ENCODE measurements around the gene MCF2L.
"Not testable (repeated sequence)": the region's sequence is repeated elsewhere in the genome, so short reads cannot be mapped to it uniquely, and the experiment has no call there.

MCF2L gene

GRCh38 chr13:113072376-113072775, 103.4 kb downstream of the MCF2L start:
- DNase-seq, result no peak

- no peak for DNase-seq
These were observed 104.9 kb downstream of the MCF2L start for GRCh38 chr13:113073942-113074341.

GRCh38 chr13:113074401-113074800, 105.4 kb downstream of the MCF2L start:
- DNase-seq, result no peak

- DNase-seq, result no peak
These were observed 105.9 kb downstream of the MCF2L start for GRCh38 chr13:113074876-113075275.

GRCh38 chr13:113075711-113076110, 106.7 kb downstream of the MCF2L start:
- no peak for DNase-seq

- no peak for DNase-seq
These were observed 107.8 kb downstream of the MCF2L start for GRCh38 chr13:113076681-113077401.

- no peak for DNase-seq
These were observed 108.5 kb downstream of the MCF2L start for GRCh38 chr13:113077566-113077952.

GRCh38 chr13:113077953-113078901, 109.2 kb downstream of the MCF2L start:
- DNase-seq, result no peak

GRCh38 chr13:113078902-113079780, 110.1 kb downstream of the MCF2L start:
- DNase-seq, result no peak

GRCh38 chr13:113079781-113080080, 110.7 kb downstream of the MCF2L start:
- DNase-seq, result not testable (repeated sequence)

- DNase-seq, result no peak
These were observed 111.4 kb downstream of the MCF2L start for GRCh38 chr13:113080361-113080831.

GRCh38 chr13:113080901-113081521, 112.0 kb downstream of the MCF2L start:
- no peak for DNase-seq

GRCh38 chr13:113082198-113083021, 113.4 kb downstream of the MCF2L start:
- DNase-seq, result no peak

GRCh38 chr13:113083022-113083373, 114.0 kb downstream of the MCF2L start:
- no peak for DNase-seq

- no peak for DNase-seq
These were observed 114.5 kb downstream of the MCF2L start for GRCh38 chr13:113083402-113084061.

GRCh38 chr13:113084094-113084942, 115.3 kb downstream of the MCF2L start:
- DNase-seq, result no peak

- DNase-seq, result no peak
These were observed 116.0 kb downstream of the MCF2L start for GRCh38 chr13:113084943-113085540.

GRCh38 chr13:113086031-113086750, 117.2 kb downstream of the MCF2L start:
- no peak for DNase-seq

All from stimulated activated CD4-positive, alpha-beta T cell treated with anti-CD3 and anti-CD28 coated beads, Interleukin-15, amount 100 ng/mL, for 24 hours (primary cell).